ENCODE results near the gene GAS2L3.

DNA sequence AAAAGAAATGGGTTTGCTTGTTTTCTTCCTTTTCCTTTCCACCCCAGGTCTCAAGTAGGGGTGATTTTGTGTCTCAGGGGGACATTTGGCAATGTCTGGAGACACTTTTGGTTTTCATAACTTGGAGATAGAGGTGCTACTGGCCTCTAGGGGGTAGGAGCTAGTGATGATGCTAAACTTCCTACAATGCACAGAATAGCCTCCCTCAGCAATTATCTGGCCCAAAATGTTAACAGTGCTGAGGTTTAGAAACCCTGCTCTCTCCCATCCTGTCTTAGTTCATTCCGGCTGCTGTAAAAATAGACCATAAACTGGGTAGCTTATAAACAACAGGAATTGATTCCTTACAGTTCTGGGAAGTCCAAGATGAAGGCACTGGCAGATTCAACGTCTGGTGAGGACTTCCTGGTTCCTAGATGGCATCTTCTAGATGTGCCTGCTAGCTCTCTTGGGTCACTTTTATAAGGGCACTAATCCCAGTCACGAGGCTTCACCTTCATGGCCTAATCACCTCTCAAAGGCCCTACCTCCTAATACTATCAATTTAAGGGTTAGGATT is 7.4 kb upstream of the GAS2L3 start:
- TF ChIP-seq EZH2 (IDR thresholded peaks at IDR 0.05; ENCODE audit: insufficient read depth, poor library complexity, severe bottlenecking) (no peak), EZH2phosphoT487 (IDR thresholded peaks at IDR 0.05; ENCODE audit: insufficient read depth, low read depth) (no peak)
